Bone marrow (tissue), 2 donors: Measurements from ENCODE around the gene CD99.

Source experiments
- DNase-seq, 2 donors: peaks; one replicate each; lab custom pipeline; 2025; lab: John Stamatoyannopoulos, UW

CD99 gene, protein sequence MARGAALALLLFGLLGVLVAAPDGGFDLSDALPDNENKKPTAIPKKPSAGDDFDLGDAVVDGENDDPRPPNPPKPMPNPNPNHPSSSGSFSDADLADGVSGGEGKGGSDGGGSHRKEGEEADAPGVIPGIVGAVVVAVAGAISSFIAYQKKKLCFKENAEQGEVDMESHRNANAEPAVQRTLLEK

DNA sequence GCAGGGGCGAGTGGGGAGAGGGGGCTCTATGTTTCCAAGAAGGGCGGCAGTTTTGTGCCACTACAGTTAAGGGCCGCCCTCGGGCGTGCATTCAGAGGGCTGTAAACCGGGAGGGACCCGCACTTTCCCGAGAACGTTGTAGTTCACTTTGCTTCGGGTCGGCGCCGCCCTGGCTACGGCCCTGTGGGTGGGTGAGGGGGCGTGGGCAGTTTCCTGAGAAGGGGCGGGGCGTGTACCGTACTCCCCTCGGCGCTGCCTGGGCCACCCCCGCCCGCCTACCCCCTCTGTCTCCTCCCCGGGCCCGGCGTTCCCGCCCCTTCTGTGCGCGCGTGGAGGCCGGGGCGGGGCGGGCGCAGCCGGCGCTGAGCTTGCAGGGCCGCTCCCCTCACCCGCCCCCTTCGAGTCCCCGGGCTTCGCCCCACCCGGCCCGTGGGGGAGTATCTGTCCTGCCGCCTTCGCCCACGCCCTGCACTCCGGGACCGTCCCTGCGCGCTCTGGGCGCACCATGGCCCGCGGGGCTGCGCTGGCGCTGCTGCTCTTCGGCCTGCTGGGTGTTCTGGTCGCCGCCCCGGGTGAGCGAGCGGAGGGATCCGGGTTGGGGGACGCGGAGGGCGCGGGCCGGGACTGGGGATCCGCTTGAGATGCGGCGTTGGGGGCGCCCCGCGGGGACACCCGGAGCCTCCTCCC lies at the start of gene CD99:
TSS of gene CD99 (plus strand) at position 440 of the 687 bp plus-strand sequence. CDS start at position 506, 66 bp downstream.
- no peak for DNase-seq

DNA sequence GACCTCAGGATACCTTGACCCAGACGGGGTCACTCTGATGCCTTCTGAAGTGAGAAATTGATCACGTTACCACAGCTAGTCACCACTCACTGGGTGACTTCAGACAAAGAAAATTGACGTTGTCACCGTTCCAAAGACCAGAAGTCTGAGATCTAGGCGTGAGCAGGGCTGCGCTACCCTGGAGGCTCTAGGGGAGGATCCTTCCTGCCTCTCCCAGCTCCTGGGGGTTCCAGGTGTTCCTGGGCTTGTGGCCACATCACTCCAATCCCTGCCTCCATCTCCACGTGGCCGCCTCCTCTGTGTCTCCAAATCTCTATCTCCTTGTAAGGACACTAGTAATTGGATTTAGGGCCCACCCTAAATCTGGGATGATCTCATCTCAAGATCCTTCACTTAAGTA lies 48.9 kb upstream of the CD99 start:
- DNase-seq, result no peak

DNA sequence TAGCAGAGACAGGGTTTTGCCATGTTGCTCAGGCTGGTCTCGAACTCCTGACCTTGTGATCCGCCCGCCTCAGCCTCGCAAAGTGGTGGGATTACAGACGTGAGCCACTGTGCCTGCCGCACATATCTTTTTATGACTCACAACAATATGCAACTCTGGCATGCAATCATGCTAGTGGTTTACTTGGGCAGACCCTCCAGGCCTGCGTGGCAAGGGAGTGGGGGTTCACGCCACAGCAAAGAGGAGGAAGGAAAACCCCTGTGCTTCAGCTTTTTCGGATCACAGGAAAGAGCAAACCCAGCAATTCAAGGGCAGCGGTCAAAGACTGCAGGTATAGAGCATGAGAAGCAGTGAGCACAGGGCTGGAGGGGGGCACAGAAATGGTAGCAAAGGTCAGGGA lies 48.3 kb upstream of the CD99 start:
- no peak for DNase-seq

DNA sequence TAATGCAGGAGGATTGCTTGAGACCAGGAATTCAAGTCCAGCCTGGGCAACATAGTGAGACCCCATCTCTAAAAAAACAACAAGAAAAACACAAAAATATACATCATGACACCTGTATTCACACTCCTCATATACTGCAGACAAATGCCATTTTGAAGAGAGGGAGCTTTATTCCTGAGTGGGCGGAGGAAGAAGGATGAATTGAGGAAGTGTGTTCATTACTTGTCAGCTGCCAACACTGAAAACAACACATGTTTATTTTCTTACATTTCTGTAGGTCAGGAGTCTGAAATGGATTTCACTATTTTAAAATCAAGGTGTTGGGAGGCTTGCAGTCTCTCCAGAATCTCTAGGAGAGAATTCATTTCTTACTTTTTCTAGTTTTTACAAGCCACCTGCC lies 47.2 kb upstream of the CD99 start:
- DNase-seq, result no peak

DNA sequence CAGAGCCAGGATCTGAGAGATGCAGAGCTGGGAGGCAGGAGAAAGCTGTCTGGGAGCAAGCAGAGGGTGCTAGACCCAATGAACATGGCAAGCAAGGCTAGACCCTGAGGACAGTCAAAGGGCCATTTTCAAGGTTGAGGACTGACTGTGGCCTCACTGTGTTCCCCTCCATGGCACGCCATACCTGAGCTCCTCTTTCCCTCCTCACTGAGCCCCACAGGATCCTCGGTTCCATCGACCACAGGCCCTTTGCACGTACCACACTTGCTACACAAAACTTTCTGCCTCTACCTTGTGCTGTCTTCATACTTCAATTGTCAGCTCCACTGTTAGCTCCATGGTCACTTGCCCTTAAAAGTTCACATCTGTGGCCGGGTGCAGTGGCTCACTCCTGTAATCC lies 45.5 kb upstream of the CD99 start:
- DNase-seq, result no peak

DNA sequence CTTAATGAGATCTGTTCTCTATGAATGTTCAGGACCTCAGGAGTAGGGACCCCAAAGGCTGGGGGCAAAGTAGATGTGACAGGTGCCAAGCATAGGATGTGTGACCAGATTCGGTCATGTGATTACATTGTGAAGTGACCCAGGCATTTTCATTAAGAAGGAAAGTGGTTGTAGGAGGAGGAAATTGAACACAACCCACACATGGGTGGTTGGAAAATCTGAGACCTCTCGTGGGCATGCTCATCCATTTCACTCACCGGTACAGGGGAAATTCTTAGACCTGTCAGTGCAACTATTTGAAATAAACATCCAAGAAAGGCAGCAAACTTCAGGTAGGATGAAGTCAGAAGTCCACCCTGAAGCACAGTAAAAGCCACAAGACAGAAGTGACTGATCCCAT lies 43.5 kb upstream of the CD99 start:
- DNase-seq, result no peak

DNA sequence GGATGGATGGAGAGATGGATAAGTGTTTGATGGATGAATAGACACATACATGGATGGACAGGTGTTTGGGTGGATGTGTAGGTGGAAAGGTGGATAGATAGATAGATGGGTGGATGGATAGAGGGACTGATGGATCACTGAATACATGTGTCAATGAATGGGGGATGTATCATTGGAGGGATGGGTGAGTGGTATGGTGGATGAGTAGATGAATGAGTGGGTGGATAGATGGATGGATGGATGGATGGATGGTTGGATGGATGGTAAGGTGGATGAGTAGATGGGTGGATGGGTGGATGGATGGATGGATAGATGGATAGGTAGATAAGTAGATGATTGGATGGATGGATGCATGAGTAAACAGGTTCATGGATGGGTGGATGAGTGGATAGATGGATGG lies 41.1 kb upstream of the CD99 start:
- no peak for DNase-seq

DNA sequence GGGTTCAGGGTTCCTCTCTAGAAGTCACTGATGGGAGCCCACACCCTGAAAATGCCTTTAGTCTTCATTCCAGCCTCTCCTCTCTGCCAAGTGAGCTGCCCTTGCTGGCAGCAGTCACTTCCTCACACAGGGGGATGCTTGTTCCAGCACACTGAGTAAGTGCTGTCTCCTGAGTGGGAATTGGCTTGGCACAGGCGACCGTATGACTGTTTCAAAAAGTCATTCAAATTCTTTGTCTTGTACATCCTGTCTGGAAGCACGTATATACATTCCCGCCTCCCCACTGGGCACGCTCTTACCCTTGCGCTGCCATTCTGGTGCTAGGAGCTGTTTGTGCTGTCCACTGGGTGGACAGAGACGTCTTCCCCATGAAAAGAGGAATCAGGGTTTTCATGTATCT lies 40.2 kb upstream of the CD99 start:
- DNase-seq, result no peak

DNA sequence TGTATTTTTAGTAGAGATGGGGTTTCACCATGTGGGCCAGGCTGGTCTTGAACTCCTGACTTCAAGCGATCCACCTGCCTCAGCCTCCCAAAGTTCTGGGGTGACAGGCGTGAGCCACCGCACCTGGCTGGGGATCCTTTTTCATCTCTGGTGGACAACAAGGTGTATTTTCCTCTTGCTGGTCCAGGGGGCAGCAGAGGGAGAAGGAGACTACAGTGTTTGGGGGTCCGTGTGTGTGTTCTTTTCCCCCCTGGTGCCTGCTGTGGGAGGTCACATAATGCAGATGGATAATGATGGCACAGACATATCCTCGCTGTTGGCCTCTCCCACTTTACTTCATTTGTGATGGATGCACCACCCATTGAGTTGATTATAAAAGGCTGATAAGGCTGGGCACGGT lies 39.0 kb upstream of the CD99 start:
- no peak for DNase-seq

DNA sequence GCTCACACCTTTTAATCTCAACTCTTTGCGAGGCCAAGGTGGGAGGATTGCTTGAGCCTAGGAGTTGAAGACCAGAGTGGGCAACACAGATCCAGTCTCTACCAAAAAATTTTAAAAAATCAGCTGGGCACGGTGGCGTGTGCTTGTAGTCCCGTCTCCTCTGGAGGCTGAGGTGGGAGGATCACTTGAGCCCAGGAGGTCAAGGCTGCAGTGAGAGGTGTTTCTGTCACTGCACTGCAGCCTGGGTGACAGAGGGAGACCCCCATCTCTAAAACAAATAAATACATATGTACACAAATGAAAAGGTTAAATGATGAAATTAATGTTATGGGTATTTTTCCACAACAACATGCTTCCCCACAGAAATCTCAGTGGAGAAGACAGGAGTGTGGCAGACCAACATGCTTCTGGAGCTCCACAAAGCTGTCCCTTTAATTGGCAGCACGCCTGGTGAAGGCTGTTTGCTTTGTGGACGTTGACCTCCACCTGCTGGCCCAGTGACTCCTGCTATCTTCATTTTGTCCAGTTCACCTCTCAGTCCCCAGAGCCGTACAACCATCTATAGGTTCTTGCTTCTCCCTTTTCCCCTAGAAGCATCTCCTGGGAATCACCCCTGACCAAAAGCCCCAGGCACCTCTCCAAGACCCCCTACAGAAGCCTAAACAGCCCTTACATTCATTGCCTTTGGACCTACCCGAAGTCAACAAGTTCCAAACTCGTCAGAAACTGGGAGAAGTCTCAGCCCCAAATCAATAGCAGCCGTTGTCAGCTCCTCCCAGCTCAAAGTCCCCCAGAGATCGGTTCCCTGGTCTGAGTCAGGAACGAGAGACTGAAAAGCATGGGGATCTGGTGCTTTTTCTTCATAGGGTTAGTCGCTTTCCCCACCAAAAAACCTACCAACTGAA lies 36.4 kb upstream of the CD99 start:
- DNase-seq, result no peak

DNA sequence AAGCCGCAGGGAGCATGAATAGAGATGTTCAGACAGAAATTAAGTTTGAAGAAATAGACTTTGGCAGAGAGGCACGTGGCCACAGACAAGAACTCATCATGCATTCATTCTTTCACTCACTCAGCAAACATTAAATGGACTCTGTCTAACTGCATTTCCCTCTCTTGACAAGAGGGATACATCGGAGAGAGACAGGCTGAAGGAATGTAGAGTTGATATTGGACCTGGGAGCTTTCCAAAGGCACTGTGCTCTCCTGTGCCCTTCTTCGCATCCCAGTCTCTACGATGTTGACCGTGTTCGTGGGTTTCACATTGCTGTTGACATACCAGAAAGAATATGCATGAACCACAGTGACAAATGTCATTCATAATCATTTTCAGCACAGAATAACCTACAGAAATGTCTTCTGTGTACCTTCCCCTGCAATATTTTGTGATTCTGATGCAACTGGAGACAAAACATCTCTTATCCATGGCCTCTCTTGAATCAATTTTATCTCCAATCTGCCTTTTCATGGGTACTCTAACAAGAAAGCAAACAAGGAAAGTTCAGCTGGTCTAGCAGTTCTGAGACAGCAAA lies 34.7 kb upstream of the CD99 start:
- no peak for DNase-seq

DNA sequence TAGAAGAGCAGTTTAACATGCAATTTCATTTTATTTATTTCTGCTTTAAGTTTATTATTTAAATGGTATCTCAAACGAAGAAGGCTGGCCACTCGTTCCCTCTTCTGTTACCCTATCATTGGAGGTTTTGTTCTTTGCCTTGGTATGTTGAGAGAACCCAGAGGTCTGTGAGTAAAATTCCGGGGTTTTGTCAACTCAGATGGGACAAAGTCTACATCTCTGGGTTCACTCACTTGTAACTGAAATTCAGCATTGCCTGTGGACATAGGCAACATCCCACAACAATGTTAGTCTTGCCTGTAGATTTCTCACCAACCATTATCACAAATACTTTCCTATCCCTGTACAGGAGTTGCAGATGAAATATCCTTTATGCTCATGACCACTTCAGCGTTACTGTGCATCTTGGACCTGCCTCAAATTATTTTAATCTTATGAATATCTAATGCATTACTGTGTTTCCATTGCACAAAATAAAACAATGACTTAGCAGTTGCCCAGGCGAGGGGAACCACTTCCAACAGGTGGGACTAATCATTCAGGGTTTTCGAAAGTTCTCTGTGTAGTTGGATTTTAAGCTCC lies 33.5 kb upstream of the CD99 start:
- no peak for DNase-seq

DNA sequence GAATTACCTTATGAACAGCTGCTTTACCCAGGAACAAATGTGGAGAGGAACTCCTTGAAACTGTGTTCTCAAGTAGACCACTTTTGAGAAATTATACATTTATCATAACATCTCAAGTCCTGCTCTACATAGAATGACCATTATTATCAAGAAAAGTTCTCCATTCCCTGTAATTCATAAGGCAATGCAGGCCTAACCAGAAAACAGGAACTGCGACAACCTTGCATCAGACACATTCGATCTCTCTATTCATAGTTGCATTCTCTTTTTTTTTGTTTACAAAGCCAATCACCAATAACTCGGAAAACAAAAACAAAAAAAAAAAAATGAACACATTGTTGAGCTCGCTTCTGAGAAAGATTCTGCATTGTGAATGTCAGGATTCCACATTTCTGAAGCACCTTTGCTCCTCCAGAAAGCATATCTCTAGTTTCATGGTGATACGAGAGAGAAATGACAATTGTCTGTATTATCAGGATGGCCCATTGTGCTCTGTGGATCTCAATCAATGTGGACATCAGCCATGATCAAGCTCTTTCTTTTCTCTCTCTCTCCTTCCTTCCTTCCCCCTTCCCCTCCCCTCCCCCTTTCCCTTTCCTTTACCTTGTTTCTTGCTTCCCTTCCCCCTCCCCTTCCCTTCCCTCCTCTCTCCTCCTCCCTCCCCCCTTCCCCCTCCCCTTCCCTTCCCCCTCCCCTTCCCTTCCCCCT lies 32.4 kb upstream of the CD99 start:
- DNase-seq, result no peak

DNA sequence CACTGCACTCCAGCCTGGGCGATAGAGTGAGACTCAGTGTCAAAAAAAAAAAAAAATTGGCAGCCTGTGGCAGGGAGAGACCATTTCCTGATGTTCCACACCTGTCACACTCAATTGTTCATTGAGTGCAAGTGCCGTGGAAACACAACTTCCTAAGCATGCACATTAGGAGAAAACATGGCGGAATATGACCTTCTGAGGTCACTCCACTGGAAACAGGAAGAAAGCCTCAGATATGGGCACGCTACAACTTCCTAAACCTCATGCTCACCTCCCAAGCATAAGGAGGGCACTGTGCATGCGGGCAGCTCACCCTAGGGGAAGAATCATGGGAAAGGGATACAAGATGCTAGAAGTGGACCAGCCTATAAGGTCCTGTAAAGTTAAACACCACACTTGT lies 28.5 kb upstream of the CD99 start:
- DNase-seq, result no peak

DNA sequence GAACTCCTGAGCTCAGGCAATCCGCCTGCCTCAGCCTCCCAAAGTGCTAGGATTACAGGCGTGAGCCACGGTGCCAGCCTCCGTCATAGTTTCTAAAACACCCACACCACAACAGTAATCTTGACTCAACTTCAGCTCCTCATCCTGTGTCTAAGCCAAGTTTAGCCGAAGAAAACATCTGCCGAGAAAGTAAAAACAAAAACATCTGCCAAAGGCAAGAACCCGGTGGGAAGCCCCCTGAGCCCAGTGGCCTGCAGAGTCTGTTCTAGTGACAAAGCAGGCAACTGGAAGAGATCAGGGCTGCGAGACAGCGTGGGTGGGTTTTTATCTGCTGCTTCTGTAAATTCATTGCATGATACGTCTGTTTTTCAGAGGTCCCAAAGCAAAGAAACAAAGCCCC lies 26.6 kb upstream of the CD99 start:
- no peak for DNase-seq

DNA sequence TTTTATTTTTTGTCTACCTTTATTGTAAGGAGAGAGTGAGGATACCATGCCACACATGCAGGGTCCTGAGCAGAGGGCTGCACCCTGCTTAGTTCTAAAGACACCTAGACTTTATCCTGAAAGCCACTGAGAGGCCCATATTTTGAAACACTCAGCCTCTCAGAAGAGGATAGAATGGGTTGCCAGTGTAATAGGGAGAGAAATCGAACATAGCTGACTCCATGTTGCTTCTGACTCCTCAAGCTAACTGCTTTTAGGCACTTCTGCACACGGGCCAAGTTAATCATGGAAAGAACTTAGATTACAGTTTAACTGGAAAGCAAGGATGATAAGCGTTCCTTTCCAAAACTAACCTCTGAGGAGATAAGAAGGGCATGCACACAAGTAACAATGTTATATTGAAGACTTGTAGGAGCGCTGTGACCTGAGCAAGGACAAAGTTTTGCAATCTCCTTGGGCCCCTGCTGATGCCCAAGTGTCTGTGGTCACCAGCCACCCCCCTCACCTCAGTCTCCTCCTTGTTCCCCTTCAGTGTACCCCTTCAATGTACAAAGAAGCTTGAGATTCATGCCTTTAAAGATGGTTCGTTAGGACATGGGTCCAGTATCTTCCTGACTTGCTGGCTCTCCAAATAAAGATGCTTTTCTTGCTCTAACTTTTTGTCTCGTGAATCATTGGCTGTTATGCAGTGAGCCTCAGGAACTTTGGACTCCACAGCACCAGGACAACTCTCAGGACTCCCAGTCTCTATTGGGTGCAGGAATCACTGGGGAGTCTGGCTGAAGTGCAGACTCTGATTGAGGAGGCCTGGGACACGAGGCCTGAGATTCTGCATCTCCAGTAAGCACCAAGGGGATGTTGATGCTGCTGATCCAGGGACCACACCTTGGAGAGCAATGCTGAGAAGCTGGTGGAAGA lies 25.4 kb upstream of the CD99 start:
- DNase-seq, result no peak

DNA sequence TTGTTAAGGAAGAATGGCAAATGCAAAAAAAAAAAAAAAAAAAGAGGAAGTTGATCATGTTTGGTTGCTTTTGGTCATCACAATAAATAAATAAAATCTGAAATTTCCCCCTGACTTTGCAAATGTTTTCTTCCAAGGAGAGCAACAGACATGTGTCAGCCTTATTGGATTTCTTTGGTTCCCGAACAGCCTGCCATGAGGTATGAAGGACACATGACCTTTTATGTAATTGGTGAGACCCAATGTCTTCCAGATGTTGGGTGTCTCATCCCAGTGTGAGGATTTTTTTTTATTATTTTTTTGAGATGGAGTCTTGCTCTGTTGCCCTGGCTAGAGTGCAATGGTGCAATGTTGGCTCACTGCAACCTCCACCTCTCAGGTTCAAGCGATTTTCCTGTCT lies 24.6 kb upstream of the CD99 start:
- no peak for DNase-seq

DNA sequence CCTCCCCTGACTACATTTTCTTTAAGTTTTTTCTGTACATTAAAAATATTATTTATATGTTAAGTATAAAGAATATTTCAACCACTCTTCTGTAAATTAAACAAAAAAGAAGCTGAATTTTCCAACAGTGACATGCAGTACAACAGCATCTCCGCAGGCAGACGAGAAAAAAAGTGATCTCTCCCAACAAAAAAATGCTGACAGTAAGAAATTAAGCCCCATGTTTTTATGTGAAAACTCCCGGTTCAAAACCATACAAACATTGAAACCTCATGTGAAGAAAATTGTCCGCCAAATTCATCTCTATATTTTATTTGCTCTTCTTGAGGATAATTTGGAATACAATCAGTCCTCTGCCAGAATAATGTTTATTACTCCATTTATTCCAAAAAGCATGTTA lies 20.1 kb upstream of the CD99 start:
- DNase-seq, result no peak

DNA sequence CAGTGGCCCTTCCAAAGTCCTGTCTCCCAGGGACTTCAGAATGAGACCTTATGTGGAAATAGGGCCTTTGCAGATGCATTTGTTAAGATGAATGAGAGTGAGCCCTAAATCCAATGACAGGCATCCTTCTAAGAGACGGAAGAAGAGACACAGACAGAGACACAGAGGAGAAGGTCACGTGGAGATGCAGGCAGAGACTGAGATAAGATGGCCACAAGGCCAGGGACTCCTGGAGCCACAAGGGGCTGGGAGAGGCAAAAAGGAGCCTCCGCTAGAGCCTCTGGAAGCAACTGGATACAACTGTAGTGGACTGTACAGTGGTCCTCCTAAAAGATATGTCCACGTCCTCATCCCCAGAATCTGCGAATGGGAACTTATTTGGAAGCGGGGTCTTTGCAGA lies 19.0 kb upstream of the CD99 start:
- DNase-seq, result no peak

DNA sequence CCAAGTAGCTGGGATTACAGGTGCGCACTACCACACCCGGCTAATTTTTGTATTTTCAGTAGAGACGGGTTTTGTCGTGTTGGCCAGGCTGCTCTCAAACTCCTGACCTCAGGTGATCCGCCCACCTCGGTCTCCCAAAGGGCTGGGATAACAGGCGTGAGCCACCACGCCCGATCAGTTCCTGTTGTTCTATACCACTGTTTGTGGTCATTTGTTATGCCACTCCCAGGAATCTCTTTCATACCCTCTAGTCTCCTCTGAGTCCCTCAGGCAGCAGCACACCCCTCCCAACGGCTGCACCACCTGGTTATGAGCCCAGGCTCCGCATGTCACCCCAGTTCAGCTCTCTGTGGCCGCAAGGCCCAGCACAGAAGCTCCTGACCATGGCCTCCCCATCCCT lies 17.5 kb upstream of the CD99 start:
- DNase-seq, result no peak
